ENCODE results near the gene KDM3A. TPM values are rescaled to one million over a fixed set of nuclear protein-coding genes. Genes with fewer than 3 reads are reported as not detected.

KDM3A gene
- total RNA-seq, 4 donors from 2014 or later: 17.7 to 56.0 (median 25.7) TPM

GRCh38 chr2:86499326-86499725 is 58.2 kb downstream of the KDM3A start:
- DNase-seq (ENCODE audit: low spot score): no peak
- ATAC-seq (ENCODE audit: low FRiP score): no peak
- TF ChIP-seq, protein P1, sequence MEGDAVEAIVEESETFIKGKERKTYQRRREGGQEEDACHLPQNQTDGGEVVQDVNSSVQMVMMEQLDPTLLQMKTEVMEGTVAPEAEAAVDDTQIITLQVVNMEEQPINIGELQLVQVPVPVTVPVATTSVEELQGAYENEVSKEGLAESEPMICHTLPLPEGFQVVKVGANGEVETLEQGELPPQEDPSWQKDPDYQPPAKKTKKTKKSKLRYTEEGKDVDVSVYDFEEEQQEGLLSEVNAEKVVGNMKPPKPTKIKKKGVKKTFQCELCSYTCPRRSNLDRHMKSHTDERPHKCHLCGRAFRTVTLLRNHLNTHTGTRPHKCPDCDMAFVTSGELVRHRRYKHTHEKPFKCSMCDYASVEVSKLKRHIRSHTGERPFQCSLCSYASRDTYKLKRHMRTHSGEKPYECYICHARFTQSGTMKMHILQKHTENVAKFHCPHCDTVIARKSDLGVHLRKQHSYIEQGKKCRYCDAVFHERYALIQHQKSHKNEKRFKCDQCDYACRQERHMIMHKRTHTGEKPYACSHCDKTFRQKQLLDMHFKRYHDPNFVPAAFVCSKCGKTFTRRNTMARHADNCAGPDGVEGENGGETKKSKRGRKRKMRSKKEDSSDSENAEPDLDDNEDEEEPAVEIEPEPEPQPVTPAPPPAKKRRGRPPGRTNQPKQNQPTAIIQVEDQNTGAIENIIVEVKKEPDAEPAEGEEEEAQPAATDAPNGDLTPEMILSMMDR (IDR thresholded peaks at IDR 0.05): no peak

DNA sequence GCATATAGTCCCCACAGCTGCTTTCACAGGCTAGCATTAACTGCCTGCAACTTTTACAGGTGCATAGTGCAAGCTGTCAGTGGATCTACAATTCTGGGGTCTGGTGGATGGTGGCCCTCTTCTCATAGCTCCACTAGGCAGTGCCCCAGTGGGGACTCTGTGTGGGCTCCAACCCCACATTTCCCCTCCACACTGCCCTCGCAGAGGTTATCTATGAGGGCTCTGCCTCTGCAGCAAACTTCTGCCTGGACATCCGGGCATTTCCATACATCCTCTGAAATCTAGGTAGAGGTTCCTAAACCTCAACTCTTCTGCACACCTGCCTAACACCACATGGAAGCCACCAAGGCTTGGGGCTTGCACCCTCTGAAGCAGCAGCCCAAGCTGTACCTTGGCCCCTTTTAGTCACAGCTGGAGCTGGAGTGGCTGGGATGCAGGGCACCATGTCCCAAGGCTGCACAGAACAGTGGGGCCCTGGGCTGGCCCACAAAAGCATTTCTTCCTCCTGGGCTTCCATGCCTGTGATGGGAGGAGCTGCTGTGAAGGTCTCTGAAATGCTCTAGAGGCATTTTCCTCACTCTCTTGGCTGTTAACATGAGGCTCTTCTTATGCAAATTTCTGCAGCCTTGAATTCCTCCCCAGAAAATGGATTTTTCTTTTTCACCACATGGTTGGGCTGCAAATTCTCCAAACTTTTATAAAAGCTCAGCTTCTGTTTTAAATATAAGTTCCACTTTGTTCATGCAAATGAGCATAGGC is 59.3 kb downstream of the KDM3A start:
- TF ChIP-seq, protein P1 (IDR thresholded peaks at IDR 0.05): no peak
- DNase-seq (ENCODE audit: low spot score): no peak
- ATAC-seq (ENCODE audit: low FRiP score): no peak

DNA sequence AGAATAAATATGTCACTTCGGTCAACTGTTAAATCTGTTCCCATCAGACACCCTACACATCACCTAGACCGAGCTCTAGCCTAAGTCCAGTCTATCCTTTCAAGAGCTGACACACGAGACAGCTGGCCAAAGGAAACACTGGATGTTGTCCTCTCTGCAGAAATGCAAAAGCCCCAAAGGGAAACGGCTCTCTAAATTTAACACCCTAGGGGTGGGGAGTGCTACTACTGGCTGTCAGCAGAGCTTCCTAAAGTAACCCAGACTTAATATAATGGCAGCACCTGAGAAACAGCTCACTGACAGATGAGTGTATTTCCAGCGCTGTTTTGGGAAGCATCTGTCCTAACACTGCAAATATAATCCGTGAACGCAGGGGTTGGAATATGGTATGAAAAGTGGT is 66.4 kb downstream of the KDM3A start:
- TF ChIP-seq, protein P1 (IDR thresholded peaks at IDR 0.05): no peak
- no peak for ATAC-seq (ENCODE audit: low FRiP score)
- no peak for DNase-seq (ENCODE audit: low spot score)

DNA sequence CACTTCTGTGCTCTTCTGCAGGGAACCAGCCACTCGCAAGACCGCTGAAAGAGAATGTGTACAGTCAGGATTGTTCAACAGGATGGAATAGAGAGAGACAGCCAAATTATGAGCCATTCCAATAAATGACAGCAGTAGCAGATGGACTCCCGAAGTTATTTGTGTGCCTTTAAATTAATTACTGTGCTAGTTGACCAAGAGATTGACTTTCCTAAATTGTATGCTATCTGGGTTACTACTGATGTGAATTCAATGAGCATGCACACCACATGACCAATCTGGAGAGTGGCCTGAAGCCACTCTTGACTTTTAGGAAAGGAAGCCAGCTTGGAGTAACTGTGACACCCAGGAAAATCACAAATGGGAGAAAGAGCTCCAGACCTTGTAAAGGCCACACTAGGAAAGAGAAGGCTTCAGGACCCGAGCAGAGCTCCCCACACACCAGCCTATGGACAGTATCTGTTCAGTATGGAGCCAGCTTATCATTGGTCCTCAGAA is 69.3 kb downstream of the KDM3A start:
- DNase-seq (ENCODE audit: low spot score) (no peak), ATAC-seq (ENCODE audit: low FRiP score) (no peak)
- TF ChIP-seq, protein P1 (IDR thresholded peaks at IDR 0.05): no peak

DNA sequence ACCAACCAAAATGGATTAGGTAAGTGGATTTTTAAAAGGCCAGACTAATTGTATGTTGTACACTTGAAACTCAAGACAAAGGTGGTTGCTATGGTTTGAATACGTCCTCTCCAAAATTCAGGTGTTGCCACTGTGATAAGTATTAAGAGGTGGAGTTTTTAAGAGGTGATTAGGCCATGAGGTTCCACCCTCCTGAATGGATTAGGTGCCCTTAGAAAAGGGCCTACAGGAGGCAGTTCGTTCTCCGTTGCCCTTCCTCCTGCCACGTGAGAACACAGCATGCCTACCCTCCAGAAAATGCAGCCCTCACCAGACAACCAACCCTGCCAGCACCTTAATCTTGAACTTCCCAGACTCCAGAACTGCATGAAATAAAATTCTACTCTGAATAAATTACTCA is 70.9 kb downstream of the KDM3A start:
- TF ChIP-seq, protein P1 (IDR thresholded peaks at IDR 0.05): no peak
- no peak for ATAC-seq (ENCODE audit: low FRiP score)
- no peak for DNase-seq (ENCODE audit: low spot score)

GRCh38 chr2:86512892-86513291 is 71.7 kb downstream of the KDM3A start:
- ATAC-seq (ENCODE audit: low FRiP score): no peak
- TF ChIP-seq, protein P1 (IDR thresholded peaks at IDR 0.05): no peak
- no peak for DNase-seq (ENCODE audit: low spot score)
